Measurements from ENCODE around the gene RRP1.

Gene RRP1

DNA sequence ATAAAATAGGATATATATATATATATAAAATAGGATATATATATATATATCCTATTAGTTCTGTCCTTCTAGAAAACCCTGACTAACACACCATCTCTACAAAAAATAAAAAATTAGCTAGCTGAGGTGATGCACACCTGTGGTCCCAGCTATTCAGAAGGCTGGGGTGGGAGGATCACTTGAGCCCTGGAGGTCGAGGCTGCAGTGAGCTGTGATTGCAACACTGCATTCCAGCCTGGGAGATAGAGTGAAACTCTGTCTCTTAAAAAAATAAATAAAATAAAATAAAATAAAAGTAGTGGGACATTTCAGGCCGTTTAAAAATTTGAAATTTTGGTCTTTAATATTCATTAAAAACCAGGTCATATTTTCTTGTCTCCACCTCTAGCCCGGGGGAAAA is 4.2 kb upstream of the RRP1 start:
- no peak for DNase-seq (ENCODE audit: low read depth in 2 of 2)
- no peak overlapping the region for H3K4me3 ChIP-seq (replicated peaks in 1 of 2; ENCODE audit: low read depth in 2 of 2, low read length in 2 of 2)
- TF ChIP-seq, protein P1, sequence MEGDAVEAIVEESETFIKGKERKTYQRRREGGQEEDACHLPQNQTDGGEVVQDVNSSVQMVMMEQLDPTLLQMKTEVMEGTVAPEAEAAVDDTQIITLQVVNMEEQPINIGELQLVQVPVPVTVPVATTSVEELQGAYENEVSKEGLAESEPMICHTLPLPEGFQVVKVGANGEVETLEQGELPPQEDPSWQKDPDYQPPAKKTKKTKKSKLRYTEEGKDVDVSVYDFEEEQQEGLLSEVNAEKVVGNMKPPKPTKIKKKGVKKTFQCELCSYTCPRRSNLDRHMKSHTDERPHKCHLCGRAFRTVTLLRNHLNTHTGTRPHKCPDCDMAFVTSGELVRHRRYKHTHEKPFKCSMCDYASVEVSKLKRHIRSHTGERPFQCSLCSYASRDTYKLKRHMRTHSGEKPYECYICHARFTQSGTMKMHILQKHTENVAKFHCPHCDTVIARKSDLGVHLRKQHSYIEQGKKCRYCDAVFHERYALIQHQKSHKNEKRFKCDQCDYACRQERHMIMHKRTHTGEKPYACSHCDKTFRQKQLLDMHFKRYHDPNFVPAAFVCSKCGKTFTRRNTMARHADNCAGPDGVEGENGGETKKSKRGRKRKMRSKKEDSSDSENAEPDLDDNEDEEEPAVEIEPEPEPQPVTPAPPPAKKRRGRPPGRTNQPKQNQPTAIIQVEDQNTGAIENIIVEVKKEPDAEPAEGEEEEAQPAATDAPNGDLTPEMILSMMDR (IDR thresholded peaks at IDR 0.05; ENCODE audit: low read depth, low read length) = no peak

DNA sequence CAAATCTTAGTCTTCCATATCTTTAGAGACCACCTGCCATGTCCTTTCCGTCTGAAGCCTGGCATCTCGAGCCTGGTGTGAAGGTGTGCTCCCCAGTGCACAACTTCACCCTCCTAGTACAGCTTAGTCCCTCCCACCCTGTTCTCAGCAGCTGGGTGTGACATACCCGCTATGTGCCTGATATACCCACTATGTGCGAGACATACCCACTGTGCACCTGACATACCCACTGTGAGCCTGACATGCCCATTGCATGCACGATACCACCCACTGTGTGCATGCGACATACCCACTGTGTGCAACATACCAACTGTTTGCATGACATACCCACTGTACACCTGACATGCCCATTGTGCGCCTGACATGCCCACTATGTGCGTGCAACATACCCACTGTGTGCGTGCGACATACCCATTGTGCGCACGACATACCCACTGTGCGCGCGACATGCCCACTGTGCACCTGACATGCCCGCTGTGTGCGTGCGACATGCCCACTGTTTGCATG is 3.0 kb upstream of the RRP1 start:
- DNase-seq (ENCODE audit: low read depth in 2 of 2) = no peak
- H3K4me3 ChIP-seq (replicated peaks in 1 of 2; ENCODE audit: low read depth in 2 of 2, low read length in 2 of 2) = no peak overlapping the region
- TF ChIP-seq, protein P1 (IDR thresholded peaks at IDR 0.05; ENCODE audit: low read depth, low read length) = no peak

- TF ChIP-seq, protein P1 (IDR thresholded peaks at IDR 0.05; ENCODE audit: low read depth, low read length) = no peak
- DNase-seq (ENCODE audit: low read depth in 2 of 2) = no peak
- H3K4me3 ChIP-seq (replicated peaks in 1 of 2; ENCODE audit: low read depth in 2 of 2, low read length in 2 of 2) = no peak overlapping the region
Observed at GRCh38 chr21:43786807-43787440, 2.5 kb upstream of the RRP1 start.

DNA sequence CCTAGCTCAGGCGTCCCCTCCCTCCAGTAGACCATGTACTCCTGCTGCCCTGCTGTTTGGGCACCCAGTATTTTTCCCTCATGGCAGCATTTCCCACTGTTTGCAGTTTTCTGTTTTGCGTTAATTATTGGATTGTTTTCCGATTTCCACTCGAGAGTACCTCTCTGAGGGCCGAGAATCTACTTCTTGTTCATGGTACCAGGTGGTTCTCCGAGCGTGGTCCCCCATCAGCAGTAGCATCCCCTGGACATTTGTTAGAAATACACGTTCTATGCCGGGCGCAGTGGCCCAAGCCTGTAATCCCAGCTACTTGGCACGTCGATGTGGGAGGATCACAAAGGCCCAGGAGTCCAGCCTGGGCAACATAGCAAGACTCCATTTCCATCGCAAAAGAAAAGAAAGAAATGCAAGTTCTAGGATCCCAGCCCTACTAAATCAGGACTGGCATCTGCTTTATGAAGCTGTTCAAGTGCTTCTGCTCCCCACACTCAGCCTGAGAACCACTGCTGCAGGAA is 690 bp downstream of the RRP1 start:
- no peak for DNase-seq (ENCODE audit: low read depth in 2 of 2)
- TF ChIP-seq, protein P1 (IDR thresholded peaks at IDR 0.05; ENCODE audit: low read depth, low read length) = no peak
- peak overlapping the region; percentile 94 to 99 for H3K4me3 ChIP-seq (replicated peaks in 1 of 2; ENCODE audit: low read depth in 2 of 2, low read length in 2 of 2)

- no peak overlapping the region for H3K4me3 ChIP-seq (replicated peaks in 1 of 2; ENCODE audit: low read depth in 2 of 2, low read length in 2 of 2)
- TF ChIP-seq, protein P1 (IDR thresholded peaks at IDR 0.05; ENCODE audit: low read depth, low read length) = no peak
- DNase-seq (ENCODE audit: low read depth in 2 of 2) = no peak
Observed at GRCh38 chr21:43792406-43792805, 3.0 kb downstream of the RRP1 start.

DNA sequence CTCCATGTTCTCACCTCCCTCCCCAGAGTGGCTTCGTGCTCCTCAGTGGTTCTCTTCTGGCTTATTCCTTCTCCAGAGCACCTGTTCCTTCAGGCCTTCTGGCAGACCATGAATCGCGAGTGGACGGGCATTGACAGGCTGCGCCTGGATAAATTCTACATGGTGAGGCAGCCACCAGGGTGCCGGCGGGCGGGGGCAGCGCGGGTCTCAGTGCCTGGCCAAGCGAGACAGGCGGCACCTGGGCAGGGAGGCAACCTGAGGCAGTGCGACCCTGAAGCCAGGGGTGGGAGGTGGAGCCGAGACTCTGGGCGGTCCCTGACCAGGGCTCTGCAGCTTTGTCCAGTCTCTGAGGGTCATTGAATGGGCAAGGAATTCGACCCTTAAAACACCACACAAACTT is 3.9 kb downstream of the RRP1 start:
- H3K4me3 ChIP-seq (replicated peaks in 1 of 2; ENCODE audit: low read depth in 2 of 2, low read length in 2 of 2) = no peak overlapping the region
- TF ChIP-seq, protein P1 (IDR thresholded peaks at IDR 0.05; ENCODE audit: low read depth, low read length) = no peak

More for the DNA sequence above, 3.9 kb downstream of the RRP1 start:
- DNase-seq (ENCODE audit: low read depth in 2 of 2) = no peak
